ENCODE measurements around the gene CEMIP. TPM values are rescaled to one million over a fixed set of nuclear protein-coding genes. Genes with fewer than 3 reads are reported as not detected.

CEMIP gene
- total and polyA plus RNA-seq, 2 of the 8 experiments (the other 6 are each of a cell fraction or from before 2014, with no cell fraction given), result 0.11 to 0.60 TPM

GRCh38 chr15:80837006-80837405 lies 57.8 kb downstream of the CEMIP start:
- Histone ChIP-seq H3K4me2 (ENCODE audit: insufficient read depth in 1 of 2, low read depth in 2 of 2, low read length in 2 of 2) (no peak overlapping the region), H3K36me3 (ENCODE audit: control insufficient read depth in 2 of 4, insufficient read depth in 4 of 4, low read length in 3 of 4) (no peaks in the 10 kb centered on the region), H4K91ac (replicated peaks; ENCODE audit: insufficient read length, low read length) (no peak overlapping the region), H3K27me3 (replicated peaks in 1 of 4; ENCODE audit: control insufficient read depth in 3 of 4, extremely low read depth in 1 of 4, insufficient read depth in 3 of 4, low read length in 3 of 4) (no peaks in the 10 kb centered on the region), H3K79me1 (ENCODE audit: low read depth, low read length) (no peaks in the 10 kb centered on the region), H3K4me3 (ENCODE audit: extremely low read depth in 1 of 4, insufficient read depth in 2 of 4, low read depth in 3 of 4, low read length in 4 of 4) (no peak overlapping the region), H4K8ac (ENCODE audit: extremely low read depth, insufficient read depth, low read length) (no peak overlapping the region), H3K14ac (ENCODE audit: insufficient read length) (no peak overlapping the region), H3K4ac (replicated peaks; ENCODE audit: insufficient read length, low read depth, low read length) (no peak overlapping the region), H3K9me3 (ENCODE audit: insufficient read depth in 2 of 2, low read depth in 1 of 2, low read length in 1 of 2) (no peaks in the 10 kb centered on the region), H2BK120ac (replicated peaks; ENCODE audit: low read depth, low read length) (no peak overlapping the region), H2BK15ac (ENCODE audit: low read length) (0 out of 2 replicates have a peak overlapping the region, but pooled peaks have one; percentile 50), H2BK5ac (ENCODE audit: low read depth, low read length) (0 out of 2 replicates have a peak overlapping the region, but pooled peaks have one; percentile 35), H3K56ac (replicated peaks; ENCODE audit: insufficient read length, low read depth, low read length) (no peak overlapping the region), H3K23me2 (ENCODE audit: low read depth, low read length) (no peaks in the 10 kb centered on the region), H3K9ac (replicated peaks in 1 of 4; ENCODE audit: extremely low read depth in 1 of 4, low read depth in 3 of 4, low read length in 3 of 4) (no peak overlapping the region), H2BK20ac (ENCODE audit: low read length) (no peak overlapping the region), H3K18ac (ENCODE audit: extremely low read depth, low read length) (no peak overlapping the region), H3K79me2 (ENCODE audit: control insufficient read depth in 1 of 2, insufficient read depth in 2 of 2, low read length in 2 of 2) (no peaks in the 10 kb centered on the region), H4K5ac (ENCODE audit: insufficient read length, low read depth, low read length) (no peak overlapping the region), H4K20me1 (replicated peaks in 1 of 2; ENCODE audit: control insufficient read depth in 1 of 2, insufficient read depth in 2 of 2, low read length in 2 of 2) (no peaks in the 10 kb centered on the region), H3K23ac (ENCODE audit: insufficient read length) (no peak overlapping the region), H3K4me1 (replicated peaks in 1 of 4; ENCODE audit: control insufficient read depth in 3 of 4, insufficient read depth in 4 of 4, low read length in 3 of 4) (peaks cover 0 to 6% (median 3%) of the 10 kb centered on the region in 4 experiments; a peak in 6 of 7 replicates), H2AK5ac (ENCODE audit: low read depth, low read length) (no peak overlapping the region), H2BK12ac (ENCODE audit: low read depth, low read length) (peak overlapping the region; percentile 80; the same call in 1 of the 2 replicates), H3K27ac (ENCODE audit: low read depth, low read length) (no peak overlapping the region), H2AFZ (ENCODE audit: low read length) (no peak overlapping the region)
- 82% methylated on average over 3 of the region's 3 CpGs; no CpG with 5 or more reads in 1 of the 2 experiments for WGBS, 2 experiments (ENCODE audit: extremely low coverage in 1 of 2, insufficient coverage in 1 of 2, insufficient read length in 1 of 2, insufficient replicate concordance in 2 of 2, low coverage in 1 of 2, low lambda C conversion rate in 2 of 2, missing lambda C conversion rate in 1 of 2)
- DNase-seq (ENCODE audit: low read depth in 1 of 2, low spot score in 2 of 2), result no peak
- POLR2A ChIA-PET (ENCODE audit: partially characterized antibody), result no interaction called here
- no peak for FAIRE-seq
- CTCF ChIA-PET (ENCODE audit: partially characterized antibody), result interaction anchor here (0.7 to 1.5 kb wide), 4 partner anchors 20 to 45 kb away, joined by 3 to 4 read pairs (median 4); no protein-coding TSS in a partner anchor
- TF ChIP-seq SAP30 (IDR thresholded peaks at IDR 0.05; ENCODE audit: insufficient read depth, insufficient replicate concordance, low read length), result no peak
- TF ChIP-seq SRF (IDR thresholded peaks at IDR 0.05; ENCODE audit: low read depth, low read length), result no peak
- no peak for TF ChIP-seq BRCA1 (IDR thresholded peaks at IDR 0.05; ENCODE audit: low read depth, low read length)
- TF ChIP-seq ASH2L (IDR thresholded peaks at IDR 0.05; ENCODE audit: low read length), result no peak
- TF ChIP-seq RBBP5 (IDR thresholded peaks at IDR 0.05; ENCODE audit: borderline replicate concordance, low read depth, low read length), result no peak
- TF ChIP-seq BCL11A (IDR thresholded peaks at IDR 0.05; ENCODE audit: low read depth in 2 of 2, low read length in 2 of 2), result no peak
- no peak for TF ChIP-seq CREB1 (IDR thresholded peaks at IDR 0.05)
- TF ChIP-seq SIN3A (conservative IDR thresholded peaks at IDR 0.05 in 1 of 2, IDR thresholded peaks at IDR 0.05 in 1 of 2; ENCODE audit: low read depth in 1 of 2, low read length in 2 of 2), result no peak
- no peak for TF ChIP-seq MAFK (IDR thresholded peaks at IDR 0.05; ENCODE audit: low read depth, low read length)
- no peak for TF ChIP-seq YY1 (IDR thresholded peaks at IDR 0.05; ENCODE audit: low read depth, low read length)
- TF ChIP-seq MAX (IDR thresholded peaks at IDR 0.05), result no peak
- TF ChIP-seq TAF7 (optimal IDR thresholded peaks at IDR 0.05; ENCODE audit: borderline replicate concordance, low read depth, low read length), result no peak
- TF ChIP-seq ZNF274 (IDR thresholded peaks at IDR 0.05; ENCODE audit: borderline replicate concordance, extremely low read depth, low read length), result no peak
- TF ChIP-seq JUN (IDR thresholded peaks at IDR 0.05; ENCODE audit: low read depth, low read length), result no peak
- TF ChIP-seq KDM1A (IDR thresholded peaks at IDR 0.05; ENCODE audit: borderline replicate concordance, low read length), result no peak
